GM10248 (cell line): ENCODE results near the gene DRC7.
"Not testable (repeated sequence)": the region's sequence is repeated elsewhere in the genome, so short reads cannot be mapped to it uniquely, and the experiment has no call there.

ENCODE experiments used
- CTCF ChIA-PET: fragments of 300-600 bp; sonication (Branson Sonifier 250); formaldehyde crosslinking; extraction: SDS; loops from one replicate; lab custom pipeline; 2021; ENCODE audit warnings: antibody characterized with exemption; lab: Yijun Ruan, JAX
- POLR2A ChIA-PET: fragments of 350-650 bp; sonication (Branson Sonifier 250); formaldehyde crosslinking; extraction: SDS; loops from one replicate; lab custom pipeline; 2020; ENCODE audit warnings: antibody characterized with exemption; lab: Yijun Ruan, JAX
- DNase-seq: peaks from one replicate; pipeline ENCODE4 v3.0.0; 2012; ENCODE audit errors: extremely low spot score
- CTCF ChIP-seq: IDR thresholded peaks from 2 replicates; pipeline ENCODE4 v1.5.1; 2012; ENCODE audit warnings: mild to moderate bottlenecking, low read depth; ENCODE audit errors: extremely low read depth, missing control alignments, control extremely low read depth

Gene DRC7

GRCh38 chr16:57725554-57725953 lies 30.9 kb downstream of the DRC7 start:
- ChIA-PET CTCF (no interaction called here), POLR2A (no interaction called here)
- no peak for DNase-seq
- TF ChIP-seq CTCF: no peak

- no peak for DNase-seq
- CTCF ChIA-PET: interaction anchor here (1.2 kb wide), 1 partner anchor 76 kb away, joined by 3 read pairs; no protein-coding TSS in a partner anchor
- POLR2A ChIA-PET: no interaction called here
- TF ChIP-seq CTCF: no peak
Observed at GRCh38 chr16:57725976-57726375, 31.4 kb downstream of the DRC7 start.

GRCh38 chr16:57726433-57726947 lies 31.9 kb downstream of the DRC7 start:
- ChIA-PET POLR2A (no interaction called here), CTCF (interaction anchor here (1.2 to 1.4 kb wide), 2 partner anchors 77 to 135 kb away, joined by 3 to 6 read pairs; no protein-coding TSS in a partner anchor)
- no peak for TF ChIP-seq CTCF
- no peak for DNase-seq

- CTCF ChIA-PET: interaction anchor here (1.4 to 1.6 kb wide), 2 partner anchors 136 to 152 kb away, joined by 5 to 6 read pairs; no protein-coding TSS in a partner anchor
- DNase-seq: no peak
- TF ChIP-seq CTCF: no peak
- POLR2A ChIA-PET: no interaction called here
Observed at GRCh38 chr16:57727610-57728009, 33.0 kb downstream of the DRC7 start.

- CTCF ChIA-PET: interaction anchor here (1.6 kb wide), 1 partner anchor 153 kb away, joined by 5 read pairs; no protein-coding TSS in a partner anchor
- POLR2A ChIA-PET: no interaction called here
- no peak for TF ChIP-seq CTCF
- no peak for DNase-seq
Observed at GRCh38 chr16:57728336-57729181, 34.0 kb downstream of the DRC7 start.

- no peak for TF ChIP-seq CTCF
- CTCF ChIA-PET: no interaction called here
- POLR2A ChIA-PET: no interaction called here
- no peak for DNase-seq
Observed at GRCh38 chr16:57729182-57729484, 34.5 kb downstream of the DRC7 start.

GRCh38 chr16:57729852-57730251 lies 35.2 kb downstream of the DRC7 start:
- CTCF ChIA-PET: interaction anchor here (1.2 kb wide), 1 partner anchor 8 kb away, joined by 3 read pairs; no protein-coding TSS in a partner anchor
- POLR2A ChIA-PET, DNase-seq: not testable (repeated sequence)
